ENCODE results near the gene RGL1.

GRCh38 chr1:183871142-183871541, 66.2 kb downstream of the RGL1 start:
- no peak for TF ChIP-seq POLR2A (IDR thresholded peaks at IDR 0.05)
- TF ChIP-seq CTCF (IDR thresholded peaks at IDR 0.05): no peak
- TF ChIP-seq EP300 (IDR thresholded peaks at IDR 0.05): no peak

Measured in sigmoid colon (tissue), 4 donors.